Measurements from ENCODE around the gene THSD1.

- no peak for TF ChIP-seq CTCF (IDR thresholded peaks at IDR 0.05; ENCODE audit: poor library complexity, severe bottlenecking)
- TF ChIP-seq EP300 (conservative IDR thresholded peaks at IDR 0.05; ENCODE audit: poor library complexity, severe bottlenecking): no peak
- no peak for TF ChIP-seq EZH2 (IDR thresholded peaks at IDR 0.05; ENCODE audit: borderline replicate concordance, insufficient read depth, low read length, poor library complexity, severe bottlenecking)
- no peak for TF ChIP-seq SMC3 (conservative IDR thresholded peaks at IDR 0.05; ENCODE audit: poor library complexity)
- TF ChIP-seq TAF1 (IDR thresholded peaks at IDR 0.05; ENCODE audit: low read depth): no peak
Measured at GRCh38 chr13:52361225-52361624, 44.7 kb downstream of the THSD1 start.

Data from neural cell (in vitro differentiated cells).